C4-2B (cell line): Measurements from ENCODE around the gene IL22RA2.

ENCODE experiments used
- CTCF ChIP-seq: fragments of 450-650 bp; conservative IDR thresholded peaks from 2 replicates; pipeline ENCODE4 v1.5.1; 2017; ENCODE audit warnings: mild to moderate bottlenecking
- ZFX ChIP-seq: fragments of 450-650 bp; IDR thresholded peaks from 2 replicates; pipeline ENCODE4 v1.6.1; 2017

DNA sequence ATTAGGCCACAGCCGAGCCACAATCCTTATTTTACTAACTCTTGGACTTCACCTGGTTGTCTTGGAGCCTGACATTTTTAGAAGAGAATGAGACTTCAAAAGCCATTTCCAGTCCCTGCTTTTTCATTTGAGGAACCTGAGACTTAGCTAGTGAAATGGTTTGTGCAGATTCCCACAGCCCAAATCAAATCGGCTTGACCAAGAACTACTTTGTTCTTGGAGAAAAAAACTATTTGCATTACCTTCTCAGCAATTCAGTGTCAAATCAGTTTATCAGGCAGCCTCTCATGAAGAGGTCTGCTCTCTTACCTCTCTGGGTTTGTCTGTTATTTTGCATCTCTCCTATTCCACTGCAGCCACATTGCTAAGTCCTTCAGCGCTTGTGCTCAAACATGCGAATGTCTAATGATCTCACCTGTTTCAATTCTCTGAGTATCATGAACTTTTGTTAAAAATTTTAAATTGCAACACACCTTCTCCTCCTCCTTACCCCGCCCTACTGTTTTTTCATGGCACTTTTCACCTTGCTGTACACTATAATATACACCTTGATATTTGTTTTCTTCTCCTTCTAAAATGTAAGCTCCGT lies 46.3 kb upstream of the IL22RA2 start:
- TF ChIP-seq CTCF (no peak), ZFX (no peak)
